Neural cell (in vitro differentiated cells): ENCODE data around the gene TMEM53.

Experiments used
- EP300 ChIP-seq: fragments of 450-650 bp; conservative IDR thresholded peaks from 2 replicates; pipeline ENCODE4 v1.6.1; 2014; ENCODE audit warnings: antibody characterized with exemption, mild to moderate bottlenecking, moderate library complexity; ENCODE audit not compliant: poor library complexity, severe bottlenecking
- EZH2 ChIP-seq: fragments of 200-600, 300-800 bp; shearing (Covaris generic), sonication (generic); IDR thresholded peaks from 2 replicates; pipeline ENCODE4 v1.6.1; 2014; ENCODE audit warnings: antibody characterized with exemption, low read length, borderline replicate concordance, mild to moderate bottlenecking; ENCODE audit not compliant: insufficient read depth, poor library complexity, severe bottlenecking
- MXI1 ChIP-seq: fragments of 450-650 bp; conservative IDR thresholded peaks from 2 replicates; pipeline ENCODE4 v1.6.1; 2014; ENCODE audit warnings: antibody characterized with exemption, mild to moderate bottlenecking; ENCODE audit not compliant: poor library complexity, severe bottlenecking
- POLR2AphosphoS5 ChIP-seq: IDR thresholded peaks from 2 replicates; pipeline ENCODE4 v1.6.1; 2012
- RAD21 ChIP-seq: fragments of 450-650 bp; conservative IDR thresholded peaks from 2 replicates; pipeline ENCODE4 v1.6.1; 2014; ENCODE audit warnings: antibody characterized with exemption, mild to moderate bottlenecking, moderate library complexity
- TAF1 ChIP-seq: IDR thresholded peaks from 2 replicates; pipeline ENCODE4 v1.6.1; 2012; ENCODE audit warnings: low read depth
- TF ChIP-seq, protein P1 (sequence below): fragments of 450-650 bp; IDR thresholded peaks from 2 replicates; pipeline ENCODE4 v1.5.1; 2014; ENCODE audit warnings: antibody characterized with exemption, mild to moderate bottlenecking, moderate library complexity; ENCODE audit not compliant: poor library complexity, severe bottlenecking
- TF ChIP-seq, protein P2 (sequence below): IDR thresholded peaks from 2 replicates; pipeline ENCODE4 v1.6.1; 2012; ENCODE audit warnings: borderline replicate concordance

DNA sequence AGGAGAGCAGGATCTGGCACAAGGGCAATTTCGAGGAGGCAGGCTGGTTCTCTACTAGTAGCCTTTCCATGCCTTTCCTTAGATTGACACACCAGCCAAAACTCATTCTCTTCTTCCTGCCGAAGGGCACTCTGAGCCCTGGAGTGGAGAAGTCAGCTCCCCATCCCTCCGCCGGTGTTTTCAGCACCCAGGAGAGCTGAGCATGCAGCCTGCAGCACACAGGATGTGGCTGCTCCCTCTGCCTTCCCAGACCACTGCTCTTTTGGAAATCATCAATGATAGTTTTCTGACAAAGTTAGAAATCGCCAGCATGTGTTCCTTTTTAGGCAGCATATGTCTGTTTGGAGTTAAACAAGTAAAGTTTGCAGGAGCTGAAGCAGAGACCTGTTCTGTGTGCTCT is 45.0 kb upstream of the TMEM53 start:
- no peak for TF ChIP-seq EZH2
- TF ChIP-seq RAD21 = no peak
- TF ChIP-seq, protein P1, sequence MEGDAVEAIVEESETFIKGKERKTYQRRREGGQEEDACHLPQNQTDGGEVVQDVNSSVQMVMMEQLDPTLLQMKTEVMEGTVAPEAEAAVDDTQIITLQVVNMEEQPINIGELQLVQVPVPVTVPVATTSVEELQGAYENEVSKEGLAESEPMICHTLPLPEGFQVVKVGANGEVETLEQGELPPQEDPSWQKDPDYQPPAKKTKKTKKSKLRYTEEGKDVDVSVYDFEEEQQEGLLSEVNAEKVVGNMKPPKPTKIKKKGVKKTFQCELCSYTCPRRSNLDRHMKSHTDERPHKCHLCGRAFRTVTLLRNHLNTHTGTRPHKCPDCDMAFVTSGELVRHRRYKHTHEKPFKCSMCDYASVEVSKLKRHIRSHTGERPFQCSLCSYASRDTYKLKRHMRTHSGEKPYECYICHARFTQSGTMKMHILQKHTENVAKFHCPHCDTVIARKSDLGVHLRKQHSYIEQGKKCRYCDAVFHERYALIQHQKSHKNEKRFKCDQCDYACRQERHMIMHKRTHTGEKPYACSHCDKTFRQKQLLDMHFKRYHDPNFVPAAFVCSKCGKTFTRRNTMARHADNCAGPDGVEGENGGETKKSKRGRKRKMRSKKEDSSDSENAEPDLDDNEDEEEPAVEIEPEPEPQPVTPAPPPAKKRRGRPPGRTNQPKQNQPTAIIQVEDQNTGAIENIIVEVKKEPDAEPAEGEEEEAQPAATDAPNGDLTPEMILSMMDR = no peak
- TF ChIP-seq POLR2AphosphoS5 = no peak
- no peak for TF ChIP-seq TAF1
- TF ChIP-seq MXI1 = no peak
- no peak for TF ChIP-seq EP300
- TF ChIP-seq, protein P2, sequence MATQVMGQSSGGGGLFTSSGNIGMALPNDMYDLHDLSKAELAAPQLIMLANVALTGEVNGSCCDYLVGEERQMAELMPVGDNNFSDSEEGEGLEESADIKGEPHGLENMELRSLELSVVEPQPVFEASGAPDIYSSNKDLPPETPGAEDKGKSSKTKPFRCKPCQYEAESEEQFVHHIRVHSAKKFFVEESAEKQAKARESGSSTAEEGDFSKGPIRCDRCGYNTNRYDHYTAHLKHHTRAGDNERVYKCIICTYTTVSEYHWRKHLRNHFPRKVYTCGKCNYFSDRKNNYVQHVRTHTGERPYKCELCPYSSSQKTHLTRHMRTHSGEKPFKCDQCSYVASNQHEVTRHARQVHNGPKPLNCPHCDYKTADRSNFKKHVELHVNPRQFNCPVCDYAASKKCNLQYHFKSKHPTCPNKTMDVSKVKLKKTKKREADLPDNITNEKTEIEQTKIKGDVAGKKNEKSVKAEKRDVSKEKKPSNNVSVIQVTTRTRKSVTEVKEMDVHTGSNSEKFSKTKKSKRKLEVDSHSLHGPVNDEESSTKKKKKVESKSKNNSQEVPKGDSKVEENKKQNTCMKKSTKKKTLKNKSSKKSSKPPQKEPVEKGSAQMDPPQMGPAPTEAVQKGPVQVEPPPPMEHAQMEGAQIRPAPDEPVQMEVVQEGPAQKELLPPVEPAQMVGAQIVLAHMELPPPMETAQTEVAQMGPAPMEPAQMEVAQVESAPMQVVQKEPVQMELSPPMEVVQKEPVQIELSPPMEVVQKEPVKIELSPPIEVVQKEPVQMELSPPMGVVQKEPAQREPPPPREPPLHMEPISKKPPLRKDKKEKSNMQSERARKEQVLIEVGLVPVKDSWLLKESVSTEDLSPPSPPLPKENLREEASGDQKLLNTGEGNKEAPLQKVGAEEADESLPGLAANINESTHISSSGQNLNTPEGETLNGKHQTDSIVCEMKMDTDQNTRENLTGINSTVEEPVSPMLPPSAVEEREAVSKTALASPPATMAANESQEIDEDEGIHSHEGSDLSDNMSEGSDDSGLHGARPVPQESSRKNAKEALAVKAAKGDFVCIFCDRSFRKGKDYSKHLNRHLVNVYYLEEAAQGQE = no peak
